Measurements from ENCODE around the gene PTPN4. TPM values are rescaled to one million over a fixed set of nuclear protein-coding genes. Genes with fewer than 3 reads are reported as not detected.

PTPN4 gene
- polyA plus RNA-seq, 3 donors = 5.5 to 6.7 (median 5.7) TPM

DNA sequence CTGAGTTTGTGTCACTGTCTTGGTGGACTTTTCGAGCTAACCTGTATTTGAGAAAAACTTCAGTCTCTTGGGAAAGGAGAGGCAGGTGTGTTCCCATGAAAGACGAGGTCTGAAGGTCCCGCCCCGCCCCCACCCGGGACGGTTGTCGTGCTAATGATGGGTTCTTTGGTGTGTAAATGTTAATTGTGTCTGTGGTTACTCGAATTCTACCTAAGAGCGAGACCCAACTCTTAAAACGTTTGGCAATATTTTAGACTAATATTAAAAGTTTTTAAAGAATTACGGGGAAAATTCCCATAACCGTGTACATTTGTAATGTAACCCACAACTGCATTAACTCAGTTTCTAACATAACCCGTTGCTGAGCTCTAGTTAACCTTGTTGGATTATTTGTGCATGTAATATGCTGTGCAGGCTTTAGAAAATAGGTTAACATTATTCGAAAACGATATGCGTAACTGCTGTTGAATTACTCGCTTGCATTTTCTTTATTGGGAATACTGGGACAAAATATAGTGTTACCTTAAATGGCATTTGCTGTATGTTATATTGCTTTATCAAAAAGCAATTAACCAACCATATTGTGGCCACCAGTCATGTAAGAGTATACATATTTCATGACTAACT, 254.0 kb downstream of the PTPN4 start:
- H3K27me3 ChIP-seq (ENCODE audit: control insufficient read depth in 2 of 2, insufficient read depth in 2 of 2, low read length in 2 of 2) = peaks cover 14 to 30% of the 10 kb centered on the region in 2 donors
- H3K27ac ChIP-seq (ENCODE audit: low read depth in 1 of 2, low read length in 2 of 2) = no peak overlapping the region
- peak overlapping the region; percentile 74 for H3K9ac ChIP-seq (ENCODE audit: insufficient read depth, low read length, poor library complexity, severe bottlenecking)
- H3K79me2 ChIP-seq (ENCODE audit: insufficient read depth, low read length) = no peaks in the 10 kb centered on the region
- no peaks in the 10 kb centered on the region for H3K9me3 ChIP-seq (replicated peaks in 1 of 2; ENCODE audit: control insufficient read depth in 1 of 2, insufficient read depth in 1 of 2, low read length in 2 of 2)
- no peaks in the 10 kb centered on the region for H3K36me3 ChIP-seq (replicated peaks in 1 of 2; ENCODE audit: control insufficient read depth in 1 of 2, insufficient read depth in 2 of 2, low read length in 2 of 2)
- no peak for DNase-seq
- H3K9me3 Mint-ChIP-seq = peaks cover 0 to 2% (median 0%) of the 10 kb centered on the region in 7 donors
- H4K20me1 ChIP-seq (ENCODE audit: insufficient read depth, low read length) = no peaks in the 10 kb centered on the region
- peak overlapping the region; percentile 94 for H3K4me2 ChIP-seq (replicated peaks; ENCODE audit: extremely low read depth, low read length, poor library complexity, severe bottlenecking)
- H3K4me3 ChIP-seq (replicated peaks in 1 of 3; ENCODE audit: low read depth in 2 of 3, low read length in 3 of 3) = peak overlapping the region; percentile 23 to 88 (median 79)
- peak overlapping the region; percentile 98 for H2AFZ ChIP-seq (ENCODE audit: insufficient read depth, low read depth, low read length, poor library complexity, severe bottlenecking)
- peaks cover 30 to 50% (median 32%) of the 10 kb centered on the region in 3 donors for H3K27me3 Mint-ChIP-seq (ENCODE audit: low read depth in 3 of 3)
- intact Hi-C loops (cut with micrococcal nuclease) = no loop called here
- no peak overlapping the region for H3K27ac Mint-ChIP-seq
- peaks cover 10% of the 10 kb centered on the region for H3K4me1 Mint-ChIP-seq
- H3K4me3 Mint-ChIP-seq = peak overlapping the region; percentile 77 to 87
- H3K4me1 ChIP-seq (ENCODE audit: control insufficient read depth in 1 of 2, insufficient read depth in 2 of 2, low read length in 2 of 2) = peaks cover 11 to 15% of the 10 kb centered on the region in 2 donors
- H3K36me3 Mint-ChIP-seq = peaks cover 0 to 5% of the 10 kb centered on the region in 2 donors
- TF ChIP-seq, protein P1, sequence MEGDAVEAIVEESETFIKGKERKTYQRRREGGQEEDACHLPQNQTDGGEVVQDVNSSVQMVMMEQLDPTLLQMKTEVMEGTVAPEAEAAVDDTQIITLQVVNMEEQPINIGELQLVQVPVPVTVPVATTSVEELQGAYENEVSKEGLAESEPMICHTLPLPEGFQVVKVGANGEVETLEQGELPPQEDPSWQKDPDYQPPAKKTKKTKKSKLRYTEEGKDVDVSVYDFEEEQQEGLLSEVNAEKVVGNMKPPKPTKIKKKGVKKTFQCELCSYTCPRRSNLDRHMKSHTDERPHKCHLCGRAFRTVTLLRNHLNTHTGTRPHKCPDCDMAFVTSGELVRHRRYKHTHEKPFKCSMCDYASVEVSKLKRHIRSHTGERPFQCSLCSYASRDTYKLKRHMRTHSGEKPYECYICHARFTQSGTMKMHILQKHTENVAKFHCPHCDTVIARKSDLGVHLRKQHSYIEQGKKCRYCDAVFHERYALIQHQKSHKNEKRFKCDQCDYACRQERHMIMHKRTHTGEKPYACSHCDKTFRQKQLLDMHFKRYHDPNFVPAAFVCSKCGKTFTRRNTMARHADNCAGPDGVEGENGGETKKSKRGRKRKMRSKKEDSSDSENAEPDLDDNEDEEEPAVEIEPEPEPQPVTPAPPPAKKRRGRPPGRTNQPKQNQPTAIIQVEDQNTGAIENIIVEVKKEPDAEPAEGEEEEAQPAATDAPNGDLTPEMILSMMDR (IDR thresholded peaks at IDR 0.05) = no peak
- WGBS (ENCODE audit: insufficient coverage) = 9% methylated on average over 7 of the region's 17 CpGs

DNA sequence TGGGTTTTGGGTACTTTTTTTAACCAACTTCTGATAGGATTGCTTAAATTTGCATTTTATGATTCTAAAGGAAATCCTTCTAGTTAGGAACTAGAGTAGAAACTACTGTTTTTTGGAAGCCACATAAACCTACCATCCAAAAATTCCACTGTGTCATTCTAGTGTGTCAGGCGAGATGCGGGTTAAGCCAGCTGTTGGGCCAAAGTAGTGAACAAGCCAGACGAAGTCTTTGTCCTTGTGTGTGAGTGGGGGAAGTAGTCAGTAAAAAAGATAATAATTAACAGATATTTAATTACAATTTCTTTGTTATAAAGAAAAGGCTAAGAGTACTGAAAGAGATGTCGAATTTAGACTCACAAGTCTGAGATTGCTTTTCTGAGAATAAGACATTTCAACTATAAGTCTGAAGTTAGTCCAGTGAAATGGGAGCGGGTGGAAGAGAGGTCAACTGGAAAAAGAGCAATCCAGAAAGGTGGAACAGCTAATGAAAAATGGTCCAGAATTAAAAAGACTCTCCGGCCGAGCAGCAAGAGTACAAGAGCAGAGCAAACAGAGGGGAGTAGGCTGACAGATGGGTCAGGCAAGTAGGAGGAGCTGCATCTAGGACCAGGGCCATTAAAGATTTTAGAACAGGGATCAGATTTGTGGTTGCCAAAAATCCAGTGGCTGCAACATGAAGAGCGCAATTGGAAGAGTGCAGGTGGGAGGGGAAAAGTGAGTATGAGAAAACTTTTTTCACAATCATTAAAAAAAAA, 254.7 kb downstream of the PTPN4 start:
- H3K4me1 Mint-ChIP-seq = peaks cover 10% of the 10 kb centered on the region
- peaks cover 0 to 5% of the 10 kb centered on the region in 2 donors for H3K36me3 Mint-ChIP-seq
- no peak overlapping the region for H3K4me2 ChIP-seq (replicated peaks; ENCODE audit: extremely low read depth, low read length, poor library complexity, severe bottlenecking)
- H3K27ac Mint-ChIP-seq = no peak overlapping the region
- H3K27ac ChIP-seq (ENCODE audit: low read depth in 1 of 2, low read length in 2 of 2) = no peak overlapping the region
- intact Hi-C loops (cut with micrococcal nuclease) = no loop called here
- no peaks in the 10 kb centered on the region for H4K20me1 ChIP-seq (ENCODE audit: insufficient read depth, low read length)
- no peaks in the 10 kb centered on the region for H3K36me3 ChIP-seq (replicated peaks in 1 of 2; ENCODE audit: control insufficient read depth in 1 of 2, insufficient read depth in 2 of 2, low read length in 2 of 2)
- H3K9ac ChIP-seq (ENCODE audit: insufficient read depth, low read length, poor library complexity, severe bottlenecking) = no peak overlapping the region
- H3K9me3 Mint-ChIP-seq = peaks cover 0 to 2% (median 0%) of the 10 kb centered on the region in 7 donors
- peaks cover 14 to 30% of the 10 kb centered on the region in 2 donors for H3K27me3 ChIP-seq (ENCODE audit: control insufficient read depth in 2 of 2, insufficient read depth in 2 of 2, low read length in 2 of 2)
- no peaks in the 10 kb centered on the region for H3K9me3 ChIP-seq (replicated peaks in 1 of 2; ENCODE audit: control insufficient read depth in 1 of 2, insufficient read depth in 1 of 2, low read length in 2 of 2)
- no peak overlapping the region for H2AFZ ChIP-seq (ENCODE audit: insufficient read depth, low read depth, low read length, poor library complexity, severe bottlenecking)
- peaks cover 11 to 15% of the 10 kb centered on the region in 2 donors for H3K4me1 ChIP-seq (ENCODE audit: control insufficient read depth in 1 of 2, insufficient read depth in 2 of 2, low read length in 2 of 2)
- no peak for DNase-seq
- no peak overlapping the region for H3K4me3 ChIP-seq (replicated peaks in 1 of 3; ENCODE audit: low read depth in 2 of 3, low read length in 3 of 3)
- H3K27me3 Mint-ChIP-seq (ENCODE audit: low read depth in 3 of 3) = peaks cover 30 to 50% (median 32%) of the 10 kb centered on the region in 3 donors
- WGBS (ENCODE audit: insufficient coverage) = 97% methylated on average over 3 of the region's 8 CpGs
- TF ChIP-seq, protein P1 (IDR thresholded peaks at IDR 0.05) = no peak
- H3K4me3 Mint-ChIP-seq = peak overlapping the region in 1 of 2 donors; percentile 43
- H3K79me2 ChIP-seq (ENCODE audit: insufficient read depth, low read length) = no peaks in the 10 kb centered on the region

Measured in CD14-positive monocyte (primary cell).